Psoas muscle (tissue), 8 donors: ENCODE measurements around the gene IL37. TPM values are rescaled to one million over a fixed set of nuclear protein-coding genes. Genes with fewer than 3 reads are reported as not detected.

Experiments
- ATAC-seq, 4 donors: fragments of 200-7000 bp; cut with Tn5 transposase; one replicate each; pipeline ENCODE4 v1.9.1; 2020; ENCODE audit warnings: moderate library complexity in 3 of 4, mild to moderate bottlenecking in 2 of 4
- DNase-seq, 2 donors: peaks; one replicate each; pipeline ENCODE4 v3.0.0-alpha.2; 2020
- H3K27ac ChIP-seq: fragments of 200-600 bp; one replicate; pipeline ENCODE4 v1.8.0; 2022
- H3K27me3 ChIP-seq, 3 donors: fragments of 200-600 bp in 1 of 3; one replicate each; pipeline versions ENCODE4 v1.6.1 to v1.8.0; 2013 to 2022; ENCODE audit warnings: low read length in 2 of 3, mild to moderate bottlenecking in 2 of 3, moderate library complexity in 1 of 3; ENCODE audit not compliant: insufficient read depth in 3 of 3
- H3K36me3 ChIP-seq, 2 donors: fragments of 200-600 bp in 1 of 2; one replicate each; pipeline versions ENCODE4 v1.6.1 to v1.8.0; 2013 to 2022; ENCODE audit warnings: low read depth in 1 of 2, mild to moderate bottlenecking in 1 of 2, moderate library complexity in 1 of 2; ENCODE audit not compliant: insufficient read depth in 1 of 2
- H3K4me1 ChIP-seq: fragments of 200-600 bp; one replicate; pipeline ENCODE4 v1.8.0; 2022
- H3K4me3 ChIP-seq: fragments of 200-600 bp; one replicate; pipeline ENCODE4 v1.8.0; 2022; ENCODE audit warnings: mild to moderate bottlenecking
- H3K9me3 ChIP-seq: fragments of 200-600 bp; one replicate; pipeline ENCODE4 v1.8.0; 2022
- WGBS, 3 donors: extraction: QIAGEN DNeasy Blood & Tissue Kit; methylation state at CpG; one replicate each; pipeline versions ENCODE4 v1.1.6 to v1.1.7; 2013; 5-methylcytosine and 5-hydroxymethylcytosine counted together
- intact Hi-C, 2 donors: fragments of 100-400 bp; cut with DNase I; formaldehyde crosslinking; loops; one replicate each; pipeline versions ENCODE4 v1.11.0 to v1.14.2; 2022
- polyA plus RNA-seq, 3 donors: library from polyadenylated mRNA; stranded (reverse); fragments of 200-250 nt; gene quantifications; one replicate each; pipeline ENCODE4 v1.2.3, GENCODE V29; 2013
- total RNA-seq, 4 donors: library from RNA; stranded (reverse); fragmentation: NEBNext Ultra II Directional in 2 of 4; extraction: Animal tissue kit (Norgen Biotek cat#: 25700) in 2 of 4; gene quantifications; one replicate each; pipeline versions ENCODE4 v1.2.1 to v1.2.4, GENCODE V29; 2021 to 2023
- TF ChIP-seq, protein P1 (sequence below): fragments of 200-600 bp; IDR thresholded peaks from one replicate; pipeline ENCODE4 v1.8.0; 2022; ENCODE audit warnings: antibody characterized with exemption
- donor health status: healthy with polysubstance abuse.
- donor health status: DM: no; HTN: no; CAD: no; lungs with moderate emphysema.
- donor health status: Bipolar disorder and iron deficiency.
- donor health status: healthy.
- donor health status: DM: yes; HTN: yes; CAD: no.
- donor health status: DM: no; HTN: no; CAD: no.
- donor health status: DM: no; HTN: no; CAD: no.
- donor health status: DM: yes; HTN: yes; CAD: no.

Gene IL37
- total and polyA plus RNA-seq, 7 donors = not detected

DNA sequence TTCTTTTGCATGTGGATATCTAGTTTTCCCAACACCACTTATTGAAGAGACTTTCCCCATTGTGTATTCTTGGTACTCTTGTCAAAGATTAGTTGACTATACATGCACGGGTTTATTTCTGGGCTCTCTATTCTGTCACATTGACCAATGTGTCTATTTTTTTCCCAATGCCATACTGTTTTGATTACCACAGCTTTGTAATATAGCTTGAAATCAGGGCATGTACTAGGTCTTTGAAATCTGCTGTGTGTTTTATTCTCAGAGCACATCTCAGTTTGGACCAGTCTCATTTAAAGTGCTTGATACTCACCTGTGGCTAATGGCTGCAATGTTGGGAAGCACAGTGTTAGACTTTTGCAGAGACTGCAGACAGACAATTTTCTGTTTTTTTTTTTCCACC is 34.0 kb downstream of the IL37 start:
- DNase-seq (no peak), ATAC-seq (no peak)
- Histone ChIP-seq H3K9me3 (peaks cover 23% of the 10 kb centered on the region), H3K4me3 (no peak overlapping the region), H3K36me3 (no peaks in the 10 kb centered on the region), H3K4me1 (no peaks in the 10 kb centered on the region), H3K27ac (no peak overlapping the region), H3K27me3 (peaks cover 0 to 3% (median 0%) of the 10 kb centered on the region in 3 donors)
- WGBS, 3 donors = 87 to 94% (median 89%) methylated on average over 1 of the region's 1 CpG
- TF ChIP-seq, protein P1, sequence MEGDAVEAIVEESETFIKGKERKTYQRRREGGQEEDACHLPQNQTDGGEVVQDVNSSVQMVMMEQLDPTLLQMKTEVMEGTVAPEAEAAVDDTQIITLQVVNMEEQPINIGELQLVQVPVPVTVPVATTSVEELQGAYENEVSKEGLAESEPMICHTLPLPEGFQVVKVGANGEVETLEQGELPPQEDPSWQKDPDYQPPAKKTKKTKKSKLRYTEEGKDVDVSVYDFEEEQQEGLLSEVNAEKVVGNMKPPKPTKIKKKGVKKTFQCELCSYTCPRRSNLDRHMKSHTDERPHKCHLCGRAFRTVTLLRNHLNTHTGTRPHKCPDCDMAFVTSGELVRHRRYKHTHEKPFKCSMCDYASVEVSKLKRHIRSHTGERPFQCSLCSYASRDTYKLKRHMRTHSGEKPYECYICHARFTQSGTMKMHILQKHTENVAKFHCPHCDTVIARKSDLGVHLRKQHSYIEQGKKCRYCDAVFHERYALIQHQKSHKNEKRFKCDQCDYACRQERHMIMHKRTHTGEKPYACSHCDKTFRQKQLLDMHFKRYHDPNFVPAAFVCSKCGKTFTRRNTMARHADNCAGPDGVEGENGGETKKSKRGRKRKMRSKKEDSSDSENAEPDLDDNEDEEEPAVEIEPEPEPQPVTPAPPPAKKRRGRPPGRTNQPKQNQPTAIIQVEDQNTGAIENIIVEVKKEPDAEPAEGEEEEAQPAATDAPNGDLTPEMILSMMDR = no peak
- intact Hi-C loops = loop anchor here in 1 of 2 donors (5.0 kb wide), 1 partner anchor 198 kb away; no protein-coding TSS in a partner anchor

DNA sequence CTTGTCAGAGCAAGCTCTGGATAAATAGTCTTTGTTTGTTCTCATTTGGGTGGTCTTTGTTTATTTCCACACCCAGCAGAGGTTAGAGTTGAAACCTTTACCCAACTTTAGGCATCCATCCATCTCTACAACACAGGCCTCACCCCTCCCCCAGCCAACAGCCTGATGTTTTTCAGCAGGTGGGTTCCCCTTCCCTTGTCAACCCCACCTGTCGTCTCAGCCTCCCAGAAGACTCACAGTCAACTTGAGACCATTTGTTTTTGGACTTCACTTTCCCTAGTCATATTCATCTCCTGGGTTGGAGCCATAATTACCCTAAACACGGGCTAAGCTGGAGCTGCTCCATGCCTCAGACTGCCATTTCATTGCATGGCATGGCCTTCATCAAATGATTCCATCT is 35.1 kb downstream of the IL37 start:
- ATAC-seq (no peak), DNase-seq (no peak)
- Histone ChIP-seq H3K9me3 (peaks cover 23% of the 10 kb centered on the region), H3K27ac (no peak overlapping the region), H3K4me3 (no peak overlapping the region), H3K36me3 (no peaks in the 10 kb centered on the region), H3K4me1 (no peaks in the 10 kb centered on the region), H3K27me3 (peaks cover 0 to 3% (median 0%) of the 10 kb centered on the region in 3 donors)
- TF ChIP-seq, protein P1 = no peak
- 34 to 40% (median 37%) methylated on average over 2 of the region's 2 CpGs for WGBS, 3 donors
- intact Hi-C loops = no loop called here

DNA sequence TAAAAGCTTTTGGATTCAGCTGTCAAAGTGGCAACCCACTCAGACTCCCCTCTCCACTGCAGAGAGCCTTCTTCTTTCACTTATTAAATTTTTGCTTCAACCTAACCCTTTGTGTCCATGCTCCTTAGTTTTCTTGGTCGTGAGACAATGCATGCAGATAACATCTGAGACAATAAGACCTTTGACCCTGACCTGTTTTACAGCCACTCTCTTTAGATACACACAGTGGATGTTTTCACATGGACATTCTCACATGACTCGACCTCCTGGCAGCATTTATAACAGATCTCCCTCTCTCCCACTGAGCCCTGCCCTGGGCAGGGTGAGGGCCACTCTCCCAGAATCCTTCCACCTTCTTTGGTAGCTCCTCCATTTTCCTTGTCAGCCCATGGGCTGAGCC is 36.4 kb downstream of the IL37 start:
- peaks cover 23% of the 10 kb centered on the region for H3K9me3 ChIP-seq
- no peak for ATAC-seq
- intact Hi-C loops = no loop called here

DNA sequence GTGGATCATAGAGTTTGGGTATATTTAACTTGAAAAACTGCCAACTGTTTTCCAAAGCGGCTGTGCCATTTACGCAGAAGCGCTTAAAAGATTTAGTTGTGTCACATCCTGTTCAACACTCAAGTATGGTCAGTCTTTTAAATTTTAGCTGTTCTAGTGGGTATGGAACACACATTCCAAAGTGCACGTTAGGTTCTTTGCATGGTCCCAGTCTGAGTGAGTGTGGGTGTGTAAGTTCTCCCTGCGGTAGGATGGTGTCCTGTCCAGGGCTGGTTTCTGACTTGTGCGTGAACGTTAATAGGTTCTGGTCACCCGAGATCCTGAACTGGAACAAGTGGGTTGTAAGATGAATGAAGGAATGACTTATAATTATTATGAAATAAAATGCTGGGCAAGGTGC is 38.5 kb downstream of the IL37 start:
- Histone ChIP-seq H3K4me3 (no peak overlapping the region), H3K27ac (no peak overlapping the region), H3K9me3 (peaks cover 22% of the 10 kb centered on the region), H3K4me1 (no peaks in the 10 kb centered on the region), H3K36me3 (no peaks in the 10 kb centered on the region), H3K27me3 (peaks cover 0 to 4% (median 3%) of the 10 kb centered on the region in 3 donors)
- WGBS, 3 donors = 78 to 86% (median 80%) methylated on average over 8 of the region's 8 CpGs
- TF ChIP-seq, protein P1 = no peak
- DNase-seq = no peak
- intact Hi-C loops = no loop called here
- no peak for ATAC-seq

More for the DNA sequence above, 36.4 kb downstream of the IL37 start:
- TF ChIP-seq, protein P1 = no peak
- 17 to 20% (median 17%) methylated on average over 2 of the region's 2 CpGs for WGBS, 3 donors
- H3K4me1 ChIP-seq = no peaks in the 10 kb centered on the region
- H3K27ac ChIP-seq = no peak overlapping the region
- DNase-seq = no peak
- no peaks in the 10 kb centered on the region for H3K36me3 ChIP-seq
- peaks cover 0 to 4% (median 3%) of the 10 kb centered on the region in 3 donors for H3K27me3 ChIP-seq
- no peak overlapping the region for H3K4me3 ChIP-seq

DNA sequence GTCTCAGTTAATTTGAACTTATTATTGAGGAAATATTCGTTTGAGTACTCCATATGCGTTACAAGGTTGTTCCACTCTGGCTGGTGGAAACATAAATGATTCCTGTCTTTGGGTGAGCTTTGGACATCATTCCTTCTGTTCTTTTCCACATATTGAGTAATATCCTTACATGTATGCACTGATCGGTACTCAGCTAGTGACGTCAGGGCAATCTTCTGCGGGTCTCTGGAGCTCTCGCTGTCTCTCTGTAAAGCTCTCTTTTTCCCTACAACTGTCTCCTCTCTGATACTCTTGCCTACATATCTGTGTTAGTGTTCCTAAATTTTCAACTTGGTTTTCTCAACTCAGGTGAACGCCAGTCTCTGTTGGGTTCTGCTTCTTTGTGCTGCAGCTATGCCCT is 43.4 kb downstream of the IL37 start:
- intact Hi-C loops = loop anchor here in 1 of 2 donors (10.0 kb wide), 1 partner anchor 350 kb away; no protein-coding TSS in a partner anchor
- no peak for DNase-seq
- H3K4me3 ChIP-seq = no peak overlapping the region
- H3K4me1 ChIP-seq = no peaks in the 10 kb centered on the region
- H3K27ac ChIP-seq = no peak overlapping the region
- no peaks in the 10 kb centered on the region for H3K36me3 ChIP-seq
- 83 to 88% (median 85%) methylated on average over 7 of the region's 7 CpGs for WGBS, 3 donors
- TF ChIP-seq, protein P1 = no peak
- no peaks in the 10 kb centered on the region for H3K9me3 ChIP-seq
- peaks cover 0 to 6% (median 4%) of the 10 kb centered on the region in 3 donors for H3K27me3 ChIP-seq
- no peak for ATAC-seq
